CD4-positive, alpha-beta memory T cell (primary cell): ENCODE data around the gene SHH. TPM values are rescaled to one million over a fixed set of nuclear protein-coding genes. Genes with fewer than 3 reads are reported as not detected.

Experiments
- CTCF ChIA-PET: fragments of 350-600 bp; sonication (Branson Sonifier 250); formaldehyde crosslinking; loops from one replicate; lab custom pipeline; 2021; ENCODE audit warnings: inconsistent platforms; ENCODE audit not compliant: partially characterized antibody; lab: Charles Lee
- POLR2A ChIA-PET: fragments of 350-600 bp; sonication (Branson Sonifier 250); formaldehyde crosslinking; loops from one replicate; lab custom pipeline; 2021; ENCODE audit not compliant: partially characterized antibody; lab: Charles Lee
- DNase-seq, 5 donors: peaks; one replicate each; pipeline versions ENCODE4 v3.0.0 to v3.0.0-alpha.2; 2020 to 2022; ENCODE audit warnings: mixed read lengths in 1 of 5
- H3K27ac ChIP-seq: one replicate; pipeline ENCODE4 v1.7.0; 2013; ENCODE audit warnings: low read depth, low read length
- H3K27me3 ChIP-seq: 2 replicates; pipeline ENCODE4 v1.7.0; 2013; ENCODE audit warnings: mild to moderate bottlenecking, low read length, moderate library complexity; ENCODE audit not compliant: insufficient read depth
- H3K36me3 ChIP-seq: 2 replicates; pipeline ENCODE4 v1.7.0; 2013; ENCODE audit warnings: mild to moderate bottlenecking, low read length, moderate library complexity; ENCODE audit not compliant: insufficient read depth
- H3K4me1 ChIP-seq: 2 replicates; pipeline ENCODE4 v1.7.0; 2013; ENCODE audit warnings: mild to moderate bottlenecking, low read length, moderate library complexity; ENCODE audit not compliant: insufficient read depth
- H3K4me3 ChIP-seq, 2 donors: one replicate each; pipeline ENCODE4 v1.7.0; 2013; ENCODE audit warnings: low read length in 2 of 2, mild to moderate bottlenecking in 1 of 2
- H3K9me3 ChIP-seq, 2 donors: one replicate each; pipeline ENCODE4 v1.7.0; 2013; ENCODE audit warnings: low read length in 2 of 2, control low read depth in 1 of 2; ENCODE audit not compliant: control insufficient read depth in 1 of 2
- H3K27ac Mint-ChIP-seq, 7 donors: one replicate each; pipeline ENCODE4 v1.8.0; 2020 to 2021; ENCODE audit warnings: mixed read lengths in 7 of 7, mild to moderate bottlenecking in 6 of 7, inconsistent platforms in 3 of 7, moderate library complexity in 3 of 7
- H3K27me3 Mint-ChIP-seq, 2 donors: one replicate each; pipeline ENCODE4 v1.8.0; 2020 to 2021; ENCODE audit warnings: mixed read lengths in 2 of 2
- H3K36me3 Mint-ChIP-seq, 2 donors: one replicate each; pipeline ENCODE4 v1.8.0; 2020 to 2021; ENCODE audit warnings: mixed read lengths in 2 of 2, inconsistent platforms in 1 of 2, mild to moderate bottlenecking in 1 of 2
- H3K4me1 Mint-ChIP-seq, 4 donors: one replicate each; pipeline ENCODE4 v1.8.0; 2020 to 2021; ENCODE audit warnings: mixed read lengths in 4 of 4, mild to moderate bottlenecking in 1 of 4
- H3K4me3 Mint-ChIP-seq, 8 donors: one replicate each; pipeline ENCODE4 v1.8.0; 2020 to 2021; ENCODE audit warnings: mixed read lengths in 8 of 8, mild to moderate bottlenecking in 7 of 8, moderate library complexity in 6 of 8, inconsistent platforms in 3 of 8
- H3K9me3 Mint-ChIP-seq, 8 donors: one replicate each; pipeline ENCODE4 v1.8.0; 2020 to 2021; ENCODE audit warnings: mixed read lengths in 8 of 8, mild to moderate bottlenecking in 5 of 8, inconsistent platforms in 3 of 8, moderate library complexity in 1 of 8
- intact Hi-C: fragments of 100-400 bp; cut with micrococcal nuclease; formaldehyde crosslinking; loops from one replicate; pipeline ENCODE4 v1.15.1; 2023
- polyA plus RNA-seq, 2 donors: library from polyadenylated mRNA; unstranded; fragments of 300-500 nt; fragmentation: Illumina TruSeq; gene quantifications; one replicate each; pipeline ENCODE4 v1.2.3, GENCODE V29; 2021
- total RNA-seq, 2 experiments: library from RNA; stranded (reverse); gene quantifications; one replicate each; pipeline ENCODE4 v1.2.3, GENCODE V29; 2021

The SHH gene
- total and polyA plus RNA-seq, 4 experiments from 2014 or later, result 0.03 TPM; not detected in 3

DNA sequence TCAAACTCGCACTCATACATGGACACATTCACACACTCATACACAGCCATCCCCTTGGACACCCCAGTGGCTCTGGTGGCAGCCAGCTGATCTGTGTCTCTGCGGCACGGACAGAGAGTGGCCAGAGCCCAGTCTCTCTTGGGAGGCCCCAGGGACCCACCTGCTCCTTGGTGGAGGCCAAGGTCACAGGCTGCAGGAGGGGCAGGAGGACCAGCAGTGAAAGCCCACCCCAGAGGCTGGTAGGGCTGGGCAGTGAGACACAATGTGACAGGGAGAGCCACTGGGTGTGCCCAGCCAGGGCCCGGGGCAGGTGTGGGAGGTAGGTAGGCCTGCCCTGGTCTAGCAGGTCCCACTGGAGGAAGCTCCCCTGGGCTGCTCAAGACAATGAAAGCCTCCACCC is 18.5 kb downstream of the SHH start:
- no peaks in the 10 kb centered on the region for H3K9me3 ChIP-seq
- Mint-ChIP-seq H3K9me3 (no peaks in the 10 kb centered on the region), H3K4me3 (no peak overlapping the region), H3K27me3 (peaks cover 4 to 6% of the 10 kb centered on the region in 2 donors), H3K4me1 (no peaks in the 10 kb centered on the region), H3K27ac (no peak overlapping the region), H3K36me3 (no peaks in the 10 kb centered on the region)
- no peak overlapping the region for H3K27ac ChIP-seq
- no peak for DNase-seq
- no peaks in the 10 kb centered on the region for H3K27me3 ChIP-seq
- intact Hi-C loops, result no loop called here
- H3K36me3 ChIP-seq, result no peaks in the 10 kb centered on the region
- no peak overlapping the region for H3K4me3 ChIP-seq
- POLR2A ChIA-PET, result no interaction called here
- CTCF ChIA-PET, result no interaction called here
- H3K4me1 ChIP-seq, result peaks cover 3% of the 10 kb centered on the region

DNA sequence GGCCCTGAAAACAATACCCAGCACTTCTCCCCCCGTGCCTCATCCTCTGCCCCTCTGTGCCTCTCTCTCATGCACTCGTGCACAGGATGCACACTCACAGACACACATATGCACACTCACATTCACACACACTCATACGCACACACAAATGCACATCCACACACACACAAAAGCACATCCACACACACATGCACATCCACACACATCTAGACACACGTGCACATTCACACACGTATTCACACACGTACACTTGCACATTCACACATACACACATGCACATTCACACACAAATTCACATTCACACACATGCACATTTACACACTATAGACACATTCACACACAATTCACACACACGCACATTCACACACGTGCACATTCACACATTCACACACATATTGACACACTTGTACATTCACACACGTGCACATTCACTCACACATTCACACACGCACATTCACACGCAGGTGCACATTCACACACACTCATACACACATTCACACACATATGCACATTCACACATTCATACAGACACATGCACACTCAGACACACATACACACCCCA is 19.2 kb downstream of the SHH start:
- Mint-ChIP-seq H3K27me3 (no peaks in the 10 kb centered on the region), H3K4me3 (no peak overlapping the region), H3K36me3 (no peaks in the 10 kb centered on the region), H3K27ac (no peak overlapping the region), H3K9me3 (no peaks in the 10 kb centered on the region), H3K4me1 (no peaks in the 10 kb centered on the region)
- CTCF ChIA-PET, result interaction anchor here (0.7 kb wide), 1 partner anchor 97 kb away, joined by 3 read pairs; no protein-coding TSS in a partner anchor
- Histone ChIP-seq H3K9me3 (no peaks in the 10 kb centered on the region), H3K36me3 (no peaks in the 10 kb centered on the region), H3K4me3 (no peak overlapping the region), H3K27ac (no peak overlapping the region), H3K27me3 (no peaks in the 10 kb centered on the region), H3K4me1 (peaks cover 3% of the 10 kb centered on the region)
- no peak for DNase-seq
- intact Hi-C loops, result no loop called here
- POLR2A ChIA-PET, result no interaction called here

DNA sequence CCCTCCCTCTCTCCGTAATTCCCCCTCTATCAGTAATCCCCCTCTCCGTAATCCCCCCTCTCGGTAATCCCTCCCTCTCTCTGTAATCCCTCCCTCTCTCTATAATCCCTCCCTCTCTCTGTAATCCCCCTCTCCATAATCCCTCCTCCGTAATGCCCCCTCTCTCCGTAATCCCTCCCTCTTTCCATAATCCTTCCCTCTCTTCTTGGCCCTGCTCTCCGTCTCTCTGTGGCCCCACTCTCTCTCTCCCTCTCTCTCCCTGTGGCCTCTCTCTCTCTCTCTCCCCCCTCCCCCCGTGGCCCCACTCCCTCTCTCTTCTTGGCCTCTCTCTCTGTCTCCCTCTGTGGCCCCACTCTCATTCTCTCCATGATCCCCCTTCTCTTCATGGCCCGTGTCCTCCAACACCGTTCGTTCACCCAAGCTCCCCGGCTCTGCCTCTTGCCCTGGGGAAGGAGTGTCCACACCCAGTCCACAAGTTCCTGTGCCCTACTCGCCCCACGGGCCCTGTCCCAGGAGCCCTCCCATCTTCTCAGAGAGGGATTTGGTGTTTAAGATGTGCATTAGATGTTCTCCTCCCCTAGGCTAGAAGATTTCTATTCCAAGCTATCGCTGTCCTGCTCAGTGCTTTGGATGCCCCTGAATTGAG is 19.8 kb downstream of the SHH start:
- Histone ChIP-seq H3K27me3 (no peaks in the 10 kb centered on the region), H3K4me1 (peaks cover 3% of the 10 kb centered on the region), H3K36me3 (no peaks in the 10 kb centered on the region), H3K4me3 (no peak overlapping the region), H3K27ac (no peak overlapping the region), H3K9me3 (no peaks in the 10 kb centered on the region)
- DNase-seq, result no peak
- Mint-ChIP-seq H3K27ac (no peak overlapping the region), H3K27me3 (no peaks in the 10 kb centered on the region), H3K4me3 (no peak overlapping the region), H3K9me3 (no peaks in the 10 kb centered on the region), H3K36me3 (no peaks in the 10 kb centered on the region), H3K4me1 (no peaks in the 10 kb centered on the region)
- CTCF ChIA-PET, result interaction anchor here (0.7 kb wide), 1 partner anchor 96 kb away, joined by 3 read pairs; no protein-coding TSS in a partner anchor
- POLR2A ChIA-PET, result no interaction called here
- intact Hi-C loops, result no loop called here

DNA sequence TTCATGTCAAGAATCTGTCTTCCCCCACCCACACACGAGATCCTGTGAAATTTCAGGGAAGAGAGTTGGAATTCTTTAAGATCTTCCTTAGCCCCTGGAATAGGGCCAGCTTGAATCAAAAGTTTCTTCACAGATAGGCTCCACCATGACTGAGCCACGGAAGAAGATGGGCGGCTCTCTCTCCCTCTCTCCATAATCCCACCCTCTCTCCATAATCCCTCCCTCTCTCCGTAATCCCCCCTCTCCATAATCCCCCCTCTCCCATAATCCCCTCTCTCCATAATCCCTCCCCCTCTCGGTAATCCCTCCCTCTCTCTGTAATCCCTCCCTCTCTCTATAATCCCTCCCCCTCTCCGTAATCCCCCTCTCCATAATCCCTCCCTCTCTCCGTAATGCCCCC is 20.4 kb downstream of the SHH start:
- Histone ChIP-seq H3K36me3 (no peaks in the 10 kb centered on the region), H3K4me1 (peaks cover 3% of the 10 kb centered on the region), H3K9me3 (no peaks in the 10 kb centered on the region), H3K4me3 (no peak overlapping the region), H3K27ac (no peak overlapping the region), H3K27me3 (no peaks in the 10 kb centered on the region)
- CTCF ChIA-PET, result no interaction called here
- intact Hi-C loops, result no loop called here
- no peaks in the 10 kb centered on the region for H3K27me3 Mint-ChIP-seq
- H3K27ac Mint-ChIP-seq, result no peak overlapping the region
- no peaks in the 10 kb centered on the region for H3K36me3 Mint-ChIP-seq
- no peaks in the 10 kb centered on the region for H3K4me1 Mint-ChIP-seq
- no peak overlapping the region for H3K4me3 Mint-ChIP-seq
- DNase-seq, result no peak
- POLR2A ChIA-PET, result no interaction called here
- H3K9me3 Mint-ChIP-seq, result no peaks in the 10 kb centered on the region

DNA sequence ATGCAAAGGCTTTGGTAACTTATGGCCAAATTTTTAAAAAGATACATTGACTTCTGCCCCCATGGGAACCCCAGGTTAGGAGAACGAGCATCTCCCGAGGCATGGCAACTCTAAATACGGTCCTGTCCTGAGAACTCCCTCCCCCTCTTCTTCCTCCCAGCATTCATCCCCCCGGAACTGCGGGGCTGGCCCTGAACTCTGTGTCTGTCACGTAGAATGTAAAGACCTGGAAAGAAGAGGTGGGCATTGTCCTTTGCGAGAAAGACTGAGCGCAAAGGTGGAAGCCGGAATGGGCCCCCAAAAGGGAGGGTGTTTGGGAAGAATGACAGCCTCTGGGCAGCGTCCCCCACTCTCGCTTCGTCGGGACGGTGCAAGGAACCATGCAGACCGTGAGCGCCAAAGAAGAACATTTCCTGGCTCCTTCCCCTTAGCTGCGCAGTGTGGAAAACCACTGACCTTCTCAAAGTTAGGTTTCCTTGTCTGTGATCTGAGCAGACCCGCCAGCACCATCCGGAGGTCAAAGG is 21.0 kb downstream of the SHH start:
- no peak for DNase-seq
- no peaks in the 10 kb centered on the region for H3K36me3 Mint-ChIP-seq
- H3K27ac ChIP-seq, result no peak overlapping the region
- no peaks in the 10 kb centered on the region for H3K9me3 ChIP-seq
- no peaks in the 10 kb centered on the region for H3K9me3 Mint-ChIP-seq
- H3K27me3 ChIP-seq, result no peaks in the 10 kb centered on the region
- H3K4me3 Mint-ChIP-seq, result no peak overlapping the region
- intact Hi-C loops, result no loop called here
- ChIA-PET POLR2A (no interaction called here), CTCF (interaction anchor here (1.2 kb wide), 1 partner anchor 193 kb away, joined by 3 read pairs; no protein-coding TSS in a partner anchor)
- H3K27me3 Mint-ChIP-seq, result no peaks in the 10 kb centered on the region
- no peak overlapping the region for H3K4me3 ChIP-seq
- H3K27ac Mint-ChIP-seq, result no peak overlapping the region
- H3K4me1 Mint-ChIP-seq, result peaks cover 0 to 3% (median 2%) of the 10 kb centered on the region in 4 donors
- H3K36me3 ChIP-seq, result no peaks in the 10 kb centered on the region
- H3K4me1 ChIP-seq, result no peaks in the 10 kb centered on the region

DNA sequence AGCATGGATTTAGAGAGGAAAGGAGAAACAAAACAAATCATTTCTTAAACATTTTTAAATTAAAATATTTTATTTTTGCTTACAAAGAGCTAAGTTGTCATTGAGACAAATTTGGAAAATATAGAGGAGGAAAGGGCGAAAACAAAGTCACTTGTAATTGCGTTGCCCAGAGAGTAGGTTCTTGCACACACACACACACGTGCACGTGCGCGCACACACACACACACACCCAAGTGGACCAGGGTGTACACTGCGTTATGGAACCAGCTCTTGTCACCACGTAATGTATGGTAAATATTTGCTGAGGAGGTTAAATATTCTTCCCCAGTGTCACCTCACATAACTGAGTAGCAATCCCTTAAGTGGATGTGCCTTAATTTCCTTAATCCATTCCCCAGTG is 21.6 kb downstream of the SHH start:
- H3K36me3 ChIP-seq, result no peaks in the 10 kb centered on the region
- peaks cover 0 to 3% of the 10 kb centered on the region in 2 donors for H3K36me3 Mint-ChIP-seq
- no peak overlapping the region for H3K4me3 Mint-ChIP-seq
- DNase-seq, result no peak
- H3K9me3 ChIP-seq, result no peaks in the 10 kb centered on the region
- ChIA-PET POLR2A (no interaction called here), CTCF (interaction anchor here (0.8 to 1.2 kb wide), 2 partner anchors 8 to 192 kb away, joined by 3 read pairs; no protein-coding TSS in a partner anchor)
- no peaks in the 10 kb centered on the region for H3K4me1 ChIP-seq
- no peaks in the 10 kb centered on the region for H3K9me3 Mint-ChIP-seq
- no peak overlapping the region for H3K27ac ChIP-seq
- peaks cover 0 to 6% of the 10 kb centered on the region in 2 donors for H3K27me3 Mint-ChIP-seq
- intact Hi-C loops, result no loop called here
- no peak overlapping the region for H3K4me3 ChIP-seq
- H3K27ac Mint-ChIP-seq, result no peak overlapping the region
- H3K4me1 Mint-ChIP-seq, result peaks cover 5 to 9% (median 7%) of the 10 kb centered on the region in 4 donors
- no peaks in the 10 kb centered on the region for H3K27me3 ChIP-seq

DNA sequence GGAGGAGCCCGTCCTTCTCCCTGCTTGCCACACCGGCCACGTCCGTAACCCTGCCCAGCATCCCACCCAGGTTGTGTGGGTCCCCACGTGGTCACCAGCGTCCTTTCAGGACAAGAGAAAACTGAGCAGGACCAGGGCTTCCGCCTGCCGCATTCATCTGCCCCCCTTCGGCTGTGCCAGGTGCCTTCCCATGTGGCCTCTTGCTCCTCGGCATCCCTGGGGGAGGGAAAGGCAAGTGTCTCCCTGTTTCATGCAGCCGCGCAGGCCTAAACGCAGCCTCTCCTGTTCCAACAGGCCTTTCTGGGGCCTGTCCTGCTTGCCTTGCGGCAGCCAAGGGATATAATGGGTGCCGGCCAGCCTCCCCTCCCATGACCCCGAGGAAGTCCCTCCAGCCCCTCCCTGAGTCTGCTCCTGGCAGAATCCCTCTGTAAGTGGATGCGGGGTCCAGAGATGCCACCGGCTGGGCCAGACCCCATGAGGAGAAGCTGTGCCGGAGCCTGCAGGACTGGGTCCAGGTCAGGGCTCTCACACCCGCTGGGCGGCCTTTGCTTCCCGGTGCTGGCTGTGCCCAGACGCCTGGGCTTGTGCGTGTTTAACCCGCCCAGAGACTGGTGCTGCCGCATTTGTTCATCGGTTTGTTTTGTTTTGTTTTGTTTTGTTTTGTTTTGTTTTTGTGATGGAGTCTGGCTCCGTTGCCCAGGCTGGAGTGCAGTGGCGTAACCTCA is 23.1 kb downstream of the SHH start:
- peaks cover 4 to 6% of the 10 kb centered on the region in 2 donors for H3K27me3 Mint-ChIP-seq
- no peak for DNase-seq
- no peaks in the 10 kb centered on the region for H3K27me3 ChIP-seq
- H3K4me1 Mint-ChIP-seq, result peaks cover 5 to 13% (median 8%) of the 10 kb centered on the region in 4 donors
- no peak overlapping the region for H3K4me3 Mint-ChIP-seq
- CTCF ChIA-PET, result no interaction called here
- POLR2A ChIA-PET, result no interaction called here
- H3K36me3 ChIP-seq, result no peaks in the 10 kb centered on the region
- H3K36me3 Mint-ChIP-seq, result peaks cover 9% of the 10 kb centered on the region in 2 donors
- H3K4me1 ChIP-seq, result no peaks in the 10 kb centered on the region
- H3K27ac Mint-ChIP-seq, result peak overlapping the region in 2 of 7 donors; percentile 57 to 78
- H3K4me3 ChIP-seq, result no peak overlapping the region
- intact Hi-C loops, result no loop called here
- H3K9me3 Mint-ChIP-seq, result no peaks in the 10 kb centered on the region
- H3K27ac ChIP-seq, result no peak overlapping the region
- no peaks in the 10 kb centered on the region for H3K9me3 ChIP-seq
